Skin epidermis (tissue), 12 donors: ENCODE results near the gene P3H3.
"Not testable (repeated sequence)": the region's sequence is repeated elsewhere in the genome, so short reads cannot be mapped to it uniquely, and the experiment has no call there.

Experiments used
- H3K27ac ChIP-seq, 21 experiments: fragments of 200-600 bp; sonication (generic) in 11 of 21; one replicate each; pipeline ENCODE4 v1.5.0; 2020; ENCODE audit warnings: mild to moderate bottlenecking in 3 of 21, inconsistent platforms in 2 of 21, moderate library complexity in 2 of 21
- H3K4me3 ChIP-seq, 7 experiments: fragments of 200-600 bp; sonication (generic) in 2 of 7; one replicate each; pipeline ENCODE4 v1.5.0; 2020; ENCODE audit warnings: inconsistent platforms in 2 of 7, mild to moderate bottlenecking in 2 of 7, moderate library complexity in 1 of 7

P3H3 gene

DNA sequence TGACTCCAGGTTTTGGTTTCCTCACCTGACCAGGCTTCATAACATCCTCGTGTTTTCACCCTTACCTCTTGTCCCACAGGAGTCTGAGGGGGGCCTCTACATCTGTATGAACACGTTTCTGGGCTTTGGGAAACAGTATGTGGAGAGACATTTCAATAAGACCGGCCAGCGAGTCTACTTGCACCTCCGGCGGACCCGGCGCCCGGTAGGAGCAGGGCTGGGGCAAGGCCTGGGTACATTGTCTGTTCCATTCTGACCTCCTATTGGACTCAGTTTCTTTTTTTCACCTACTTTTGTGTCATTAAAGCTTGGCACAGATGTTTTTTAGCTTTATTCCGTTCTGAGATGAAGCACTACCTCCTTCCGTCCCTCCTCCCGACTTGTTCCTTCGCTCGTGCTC is 27.1 kb downstream of the P3H3 start:
- no peak overlapping the region for H3K4me3 ChIP-seq
- no peak overlapping the region for H3K27ac ChIP-seq

DNA sequence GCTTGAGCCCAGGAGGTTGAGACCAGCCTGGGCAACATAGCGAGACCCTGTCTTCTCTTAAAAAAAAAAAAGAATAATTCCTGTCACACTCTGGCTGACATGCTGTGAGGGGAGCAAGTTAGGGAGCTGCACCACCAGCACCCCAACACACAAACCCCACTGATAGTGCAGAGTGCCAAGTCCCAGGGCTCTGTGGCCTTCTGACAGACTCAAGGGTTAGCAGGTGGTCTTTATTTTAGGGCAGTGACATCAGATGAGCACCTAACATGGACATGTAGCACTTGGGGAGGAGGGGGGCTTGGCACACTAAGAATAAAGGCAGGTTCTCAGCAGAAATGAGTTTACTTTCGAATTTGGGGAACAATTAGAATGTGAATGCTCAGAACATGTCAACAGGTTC is 30.6 kb downstream of the P3H3 start:
- Histone ChIP-seq H3K27ac (no peak overlapping the region), H3K4me3 (no peak overlapping the region)

DNA sequence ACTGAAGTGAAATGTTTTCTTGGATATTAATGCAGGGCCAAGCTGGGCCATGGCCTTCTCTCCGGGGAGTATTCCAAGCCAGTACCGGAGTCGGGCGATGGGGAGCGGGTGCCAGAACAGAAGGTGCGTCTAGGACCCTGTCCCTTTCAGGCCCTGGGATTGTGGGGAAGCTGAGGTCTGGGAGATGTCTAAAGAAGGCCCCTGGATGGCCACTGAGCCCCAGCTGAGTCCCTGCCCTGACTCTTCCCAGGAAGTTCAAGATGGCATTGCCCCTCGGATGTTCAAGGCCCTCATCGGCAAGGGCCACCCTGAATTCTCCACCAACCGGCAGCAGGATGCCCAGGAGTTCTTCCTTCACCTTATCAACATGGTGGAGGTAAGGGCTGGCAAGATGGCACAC is 31.9 kb downstream of the P3H3 start:
- Histone ChIP-seq H3K4me3 (no peak overlapping the region), H3K27ac (no peak overlapping the region)

DNA sequence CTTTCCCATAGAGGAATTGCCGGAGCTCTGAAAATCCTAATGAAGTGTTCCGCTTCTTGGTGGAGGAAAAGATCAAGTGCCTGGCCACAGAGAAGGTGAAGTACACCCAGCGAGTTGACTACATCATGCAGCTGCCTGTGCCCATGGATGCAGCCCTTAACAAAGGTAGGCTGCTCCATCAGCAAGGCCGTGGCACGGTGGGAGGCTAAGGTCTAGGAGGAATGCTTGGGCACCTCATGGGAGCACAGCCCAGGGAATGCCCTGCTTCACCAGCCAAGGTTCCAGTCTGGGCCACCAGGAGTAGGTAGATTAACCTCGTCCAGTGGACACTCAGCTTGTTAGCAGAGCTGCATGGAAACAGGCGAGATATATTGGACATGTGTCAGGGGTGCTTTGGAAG is 32.7 kb downstream of the P3H3 start:
- H3K27ac ChIP-seq = no peak overlapping the region
- H3K4me3 ChIP-seq = no peak overlapping the region

DNA sequence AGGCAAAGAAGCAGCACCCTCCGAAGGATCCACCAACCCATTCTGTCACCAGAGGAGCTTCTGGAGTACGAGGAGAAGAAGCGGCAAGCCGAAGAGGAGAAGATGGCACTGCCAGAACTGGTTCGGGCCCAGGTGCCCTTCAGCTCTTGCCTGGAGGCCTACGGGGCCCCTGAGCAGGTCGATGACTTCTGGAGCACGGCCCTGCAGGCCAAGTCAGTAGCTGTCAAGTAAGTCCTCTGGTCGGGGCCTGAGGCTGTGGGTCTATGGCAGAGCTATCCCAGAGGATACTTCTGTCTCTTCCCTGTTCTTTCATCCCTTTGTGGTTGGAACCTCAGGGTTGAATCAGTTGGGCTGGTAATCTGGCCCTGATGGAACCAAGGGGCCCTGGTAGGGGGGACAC is 33.2 kb downstream of the P3H3 start:
- no peak overlapping the region for H3K4me3 ChIP-seq
- no peak overlapping the region for H3K27ac ChIP-seq

DNA sequence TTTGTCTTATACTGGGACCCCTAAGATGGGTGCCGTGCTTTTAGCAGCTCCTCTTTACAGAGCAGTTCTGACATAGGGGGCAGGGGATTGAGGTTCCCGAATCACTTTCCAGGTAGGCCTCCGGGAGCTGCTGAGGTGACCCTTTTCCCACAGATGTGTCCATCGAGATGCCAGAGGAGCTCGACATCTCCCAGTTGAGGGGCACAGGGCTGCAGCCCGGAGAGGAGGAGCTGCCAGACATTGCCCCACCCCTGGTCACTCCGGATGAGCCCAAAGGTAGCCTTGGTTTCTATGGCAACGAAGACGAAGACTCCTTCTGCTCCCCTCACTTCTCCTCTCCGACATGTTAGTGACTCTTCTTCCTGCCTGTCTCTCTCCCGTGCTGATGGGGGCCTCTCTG is 34.8 kb downstream of the P3H3 start:
- Histone ChIP-seq H3K27ac (no peak overlapping the region), H3K4me3 (no peak overlapping the region)

DNA sequence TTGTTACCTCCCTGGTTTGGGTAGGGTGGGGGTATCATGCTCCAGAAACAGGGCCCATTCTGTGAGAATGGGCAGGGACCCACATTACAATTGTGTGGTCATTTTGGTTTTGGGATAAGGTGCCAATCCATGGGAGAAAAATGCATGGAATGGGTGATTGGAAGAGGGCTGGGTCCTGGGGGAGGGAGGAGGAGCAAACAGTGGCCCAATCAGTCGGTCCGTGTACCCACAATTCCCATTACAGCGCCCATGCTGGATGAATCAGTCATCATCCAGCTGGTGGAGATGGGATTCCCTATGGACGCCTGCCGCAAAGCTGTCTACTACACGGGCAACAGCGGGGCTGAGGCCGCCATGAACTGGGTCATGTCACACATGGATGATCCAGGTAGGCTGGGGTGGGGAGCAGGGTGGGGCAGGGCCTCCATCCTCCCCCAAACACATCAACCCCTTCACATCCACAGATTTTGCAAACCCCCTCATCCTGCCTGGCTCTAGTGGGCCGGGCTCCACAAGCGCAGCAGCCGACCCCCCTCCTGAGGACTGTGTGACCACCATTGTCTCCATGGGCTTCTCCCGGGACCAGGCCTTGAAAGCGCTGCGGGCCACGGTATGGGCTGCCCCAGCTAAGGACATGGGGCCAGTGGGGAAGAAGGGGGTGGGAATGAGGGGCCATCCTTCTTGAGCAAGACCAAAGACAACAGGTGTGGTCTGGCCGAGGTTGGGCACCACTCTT is 35.5 kb downstream of the P3H3 start:
- H3K27ac ChIP-seq = no peak overlapping the region
- no peak overlapping the region for H3K4me3 ChIP-seq

DNA sequence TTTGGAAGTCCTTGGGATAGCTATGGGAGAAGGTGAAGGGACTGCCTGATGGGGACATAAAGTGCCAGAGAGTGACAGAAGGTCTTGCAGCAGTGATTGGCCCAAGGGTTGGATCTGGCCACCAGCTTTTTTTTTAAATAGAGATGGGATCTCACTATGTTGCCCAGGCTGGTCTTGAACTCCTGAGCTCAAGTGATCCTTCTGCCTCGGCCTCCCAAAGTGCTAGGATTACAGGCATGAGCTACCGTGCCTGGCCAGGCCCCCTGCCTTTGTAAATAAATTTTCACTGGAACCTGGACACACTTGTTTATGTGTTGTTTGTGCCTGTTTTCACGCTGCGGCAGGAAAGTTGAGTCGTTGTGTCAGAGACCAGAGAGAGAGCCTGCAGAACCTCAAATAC is 37.1 kb downstream of the P3H3 start:
- H3K4me3 ChIP-seq, H3K27ac ChIP-seq: not testable (repeated sequence)

DNA sequence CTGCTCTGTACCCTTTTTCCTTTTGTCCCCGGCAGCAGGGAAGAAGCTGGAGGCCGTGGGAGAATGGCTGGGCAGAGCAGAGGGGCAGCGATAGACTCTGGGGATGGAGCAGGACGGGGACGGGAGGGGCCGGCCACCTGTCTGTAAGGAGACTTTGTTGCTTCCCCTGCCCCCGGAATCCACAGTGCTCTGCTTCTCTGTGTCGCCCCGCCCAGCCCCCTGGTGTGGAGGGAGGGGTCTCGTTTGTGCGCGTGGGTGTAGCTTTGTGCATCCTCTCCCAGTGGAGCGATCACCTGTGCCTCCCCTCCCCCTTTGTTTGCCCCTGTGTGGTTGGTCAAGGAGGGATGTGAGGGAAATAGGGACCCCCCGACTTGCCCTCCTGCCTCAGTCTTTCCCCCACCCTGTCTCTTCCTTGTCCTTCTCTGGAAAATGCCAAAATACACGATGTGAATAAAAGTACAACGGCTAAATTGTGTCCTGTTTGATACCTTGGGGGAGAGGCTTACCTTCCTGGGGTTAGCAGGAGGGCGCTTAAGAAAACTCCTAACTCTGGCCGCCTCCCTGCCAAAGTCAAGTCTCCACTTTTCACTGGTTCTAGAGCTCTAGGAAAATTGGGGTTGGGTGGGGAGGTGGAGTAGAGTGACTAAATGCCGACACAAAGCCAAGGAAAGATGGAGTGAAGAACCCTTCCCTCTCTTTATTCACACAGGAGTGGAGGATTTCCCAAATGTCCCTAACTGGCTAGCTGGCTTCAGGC is 38.1 kb downstream of the P3H3 start:
- H3K4me3 ChIP-seq = peak overlapping the region in 5 of 7 experiments; percentile 88 to 98 (median 92)
- peak overlapping the region in 19 of 21 experiments; percentile 89 to 100 (median 98) for H3K27ac ChIP-seq

DNA sequence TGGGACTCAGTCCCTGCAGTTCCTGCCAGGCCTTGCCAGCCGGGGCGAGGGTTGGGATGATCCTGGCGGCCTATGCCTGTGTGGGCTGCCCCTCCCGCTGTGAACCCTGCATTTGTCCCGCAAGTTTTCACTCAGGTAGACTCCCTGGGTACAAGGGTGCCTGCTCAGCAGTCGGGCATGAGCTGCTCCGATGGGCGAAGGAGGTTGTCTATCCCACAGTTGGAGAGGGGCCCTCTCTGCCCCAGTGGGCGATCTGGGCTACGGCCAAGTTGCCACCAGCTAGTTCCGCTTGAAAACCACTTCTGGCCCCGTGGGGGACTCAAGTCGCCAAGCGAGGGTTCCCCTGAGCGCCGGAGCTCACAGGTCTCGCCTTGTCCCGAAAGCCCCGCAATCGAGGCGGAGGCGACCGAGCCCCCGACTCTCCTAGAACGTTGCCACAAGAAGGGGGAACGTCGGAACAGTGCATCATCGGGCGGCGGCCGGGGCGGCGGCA is 38.8 kb downstream of the P3H3 start:
- H3K4me3 ChIP-seq = peak overlapping the region; percentile 88 to 100 (median 97)
- peak overlapping the region in 20 of 21 experiments; percentile 89 to 100 (median 98) for H3K27ac ChIP-seq

DNA sequence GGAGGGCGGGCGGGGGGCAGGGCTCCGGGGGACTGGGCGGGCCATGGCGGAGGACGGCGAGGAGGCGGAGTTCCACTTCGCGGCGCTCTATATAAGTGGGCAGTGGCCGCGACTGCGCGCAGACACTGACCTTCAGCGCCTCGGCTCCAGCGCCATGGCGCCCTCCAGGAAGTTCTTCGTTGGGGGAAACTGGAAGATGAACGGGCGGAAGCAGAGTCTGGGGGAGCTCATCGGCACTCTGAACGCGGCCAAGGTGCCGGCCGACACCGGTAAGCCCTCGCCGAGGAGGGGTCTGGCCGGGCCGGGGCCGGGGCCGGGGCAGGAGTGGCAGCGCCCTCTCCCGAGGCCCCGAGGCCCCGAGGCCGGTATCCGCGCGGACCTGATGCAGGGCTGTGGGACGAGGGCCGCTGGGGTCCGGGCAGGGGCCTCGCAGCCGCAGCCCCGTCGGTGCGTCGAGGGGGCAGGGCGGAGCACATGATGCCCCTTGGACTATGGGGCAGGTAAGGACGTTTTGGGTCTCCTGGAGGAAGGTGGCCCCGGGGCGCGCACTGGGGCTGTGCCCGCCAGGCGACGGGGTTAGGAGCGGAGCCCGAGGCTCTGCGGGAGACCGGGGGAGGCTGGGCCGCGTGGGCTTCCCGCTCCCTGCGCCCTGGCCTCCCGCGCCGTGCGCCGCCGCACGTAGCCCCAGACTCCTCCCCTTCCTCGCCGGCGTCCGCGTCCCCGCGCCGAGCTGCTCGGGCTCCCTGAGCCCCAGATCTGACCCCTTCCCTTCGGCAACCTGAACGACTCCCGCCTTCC is 39.4 kb downstream of the P3H3 start, which contains the start of gene TPI1:
TPI1 (plus strand) TSS at position 119 of the 798 bp plus-strand sequence; CDS start at position 155, 36 bp downstream.
- Histone ChIP-seq H3K4me3 (peak within 1 kb of the TSS; percentile 88 to 100 (median 97)), H3K27ac (peak within 1 kb of the TSS; percentile 87 to 100 (median 98))

DNA sequence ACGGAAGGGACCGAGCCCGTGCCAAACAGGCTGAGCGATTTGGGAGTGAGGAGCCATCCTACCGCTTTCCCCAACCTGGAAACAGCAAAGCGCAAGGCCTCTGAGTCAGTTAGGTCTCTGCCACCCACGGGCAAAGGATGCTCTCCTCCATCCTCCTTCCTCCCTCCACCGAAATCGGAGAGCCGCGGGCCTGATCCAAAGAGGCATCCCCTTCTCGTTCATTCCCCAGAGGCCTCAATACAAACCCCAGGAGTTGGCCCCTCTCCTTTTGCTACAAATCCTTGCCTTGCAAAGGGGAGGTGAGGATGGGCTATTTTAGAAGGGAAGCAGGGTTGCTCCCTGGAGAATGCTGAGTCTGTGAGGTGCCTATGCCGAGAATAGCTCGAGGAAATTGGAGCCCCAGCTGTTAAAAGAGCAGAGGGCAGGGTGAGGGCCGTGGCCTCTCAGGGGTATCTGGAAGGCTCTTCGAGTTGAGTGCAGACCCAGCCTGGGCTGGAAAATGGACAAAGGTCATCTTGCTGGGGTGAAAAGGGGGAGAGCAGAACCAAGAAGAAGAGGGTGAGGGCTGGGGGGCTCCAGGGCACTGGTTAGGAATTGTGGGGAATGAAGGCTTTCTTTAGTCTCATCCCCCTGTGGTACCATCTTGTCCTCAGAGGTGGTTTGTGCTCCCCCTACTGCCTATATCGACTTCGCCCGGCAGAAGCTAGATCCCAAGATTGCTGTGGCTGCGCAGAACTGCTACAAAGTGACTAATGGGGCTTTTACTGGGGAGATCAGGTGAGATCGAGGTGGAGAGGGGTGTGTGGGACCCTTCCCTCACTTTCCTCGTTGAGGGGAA is 40.2 kb downstream of the P3H3 start:
- H3K4me3 ChIP-seq = peak overlapping the region; percentile 88 to 100 (median 97)
- H3K27ac ChIP-seq = peak overlapping the region in 20 of 21 experiments; percentile 89 to 100 (median 98)

DNA sequence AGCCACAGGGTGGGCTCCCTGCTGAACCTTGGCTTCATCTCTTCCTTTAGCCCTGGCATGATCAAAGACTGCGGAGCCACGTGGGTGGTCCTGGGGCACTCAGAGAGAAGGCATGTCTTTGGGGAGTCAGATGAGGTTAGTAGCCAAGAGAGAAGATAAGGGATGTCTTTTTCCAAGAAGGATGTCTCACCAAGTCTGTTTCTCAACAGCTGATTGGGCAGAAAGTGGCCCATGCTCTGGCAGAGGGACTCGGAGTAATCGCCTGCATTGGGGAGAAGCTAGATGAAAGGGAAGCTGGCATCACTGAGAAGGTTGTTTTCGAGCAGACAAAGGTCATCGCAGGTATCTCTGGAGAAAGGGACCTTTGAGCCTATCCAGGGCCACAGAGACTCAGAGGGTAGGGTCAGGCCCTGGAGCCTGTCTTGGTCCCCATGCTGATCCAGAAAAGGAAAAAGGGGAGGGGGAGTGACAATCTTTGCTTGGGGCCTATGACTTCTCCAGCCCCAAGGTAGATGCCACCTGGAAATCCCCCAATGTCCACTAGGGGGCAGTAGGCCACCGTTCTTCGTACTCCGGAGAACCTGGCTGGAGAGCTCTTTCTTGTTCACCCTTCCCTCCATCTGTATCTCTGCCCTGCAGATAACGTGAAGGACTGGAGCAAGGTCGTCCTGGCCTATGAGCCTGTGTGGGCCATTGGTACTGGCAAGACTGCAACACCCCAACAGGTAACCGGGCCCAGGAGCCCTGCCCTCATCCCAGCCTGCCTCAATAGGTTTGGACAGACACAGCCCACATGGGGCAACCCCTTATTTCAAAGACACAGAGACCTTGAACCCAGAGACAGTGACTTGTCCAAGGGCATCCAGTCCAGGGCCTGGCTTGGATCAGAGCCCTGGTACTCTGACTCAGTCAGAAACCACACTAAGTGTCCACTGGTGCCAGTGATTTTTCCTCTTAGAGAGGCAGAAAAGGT is 41.1 kb downstream of the P3H3 start:
- H3K4me3 ChIP-seq = peak overlapping the region; percentile 88 to 100 (median 97)
- H3K27ac ChIP-seq = peak overlapping the region in 9 of 21 experiments; percentile 96 to 100 (median 98)

DNA sequence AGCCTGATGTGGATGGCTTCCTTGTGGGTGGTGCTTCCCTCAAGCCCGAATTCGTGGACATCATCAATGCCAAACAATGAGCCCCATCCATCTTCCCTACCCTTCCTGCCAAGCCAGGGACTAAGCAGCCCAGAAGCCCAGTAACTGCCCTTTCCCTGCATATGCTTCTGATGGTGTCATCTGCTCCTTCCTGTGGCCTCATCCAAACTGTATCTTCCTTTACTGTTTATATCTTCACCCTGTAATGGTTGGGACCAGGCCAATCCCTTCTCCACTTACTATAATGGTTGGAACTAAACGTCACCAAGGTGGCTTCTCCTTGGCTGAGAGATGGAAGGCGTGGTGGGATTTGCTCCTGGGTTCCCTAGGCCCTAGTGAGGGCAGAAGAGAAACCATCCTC is 42.1 kb downstream of the P3H3 start:
- H3K27ac ChIP-seq = peak overlapping the region in 2 of 21 experiments; percentile 5 to 98

DNA sequence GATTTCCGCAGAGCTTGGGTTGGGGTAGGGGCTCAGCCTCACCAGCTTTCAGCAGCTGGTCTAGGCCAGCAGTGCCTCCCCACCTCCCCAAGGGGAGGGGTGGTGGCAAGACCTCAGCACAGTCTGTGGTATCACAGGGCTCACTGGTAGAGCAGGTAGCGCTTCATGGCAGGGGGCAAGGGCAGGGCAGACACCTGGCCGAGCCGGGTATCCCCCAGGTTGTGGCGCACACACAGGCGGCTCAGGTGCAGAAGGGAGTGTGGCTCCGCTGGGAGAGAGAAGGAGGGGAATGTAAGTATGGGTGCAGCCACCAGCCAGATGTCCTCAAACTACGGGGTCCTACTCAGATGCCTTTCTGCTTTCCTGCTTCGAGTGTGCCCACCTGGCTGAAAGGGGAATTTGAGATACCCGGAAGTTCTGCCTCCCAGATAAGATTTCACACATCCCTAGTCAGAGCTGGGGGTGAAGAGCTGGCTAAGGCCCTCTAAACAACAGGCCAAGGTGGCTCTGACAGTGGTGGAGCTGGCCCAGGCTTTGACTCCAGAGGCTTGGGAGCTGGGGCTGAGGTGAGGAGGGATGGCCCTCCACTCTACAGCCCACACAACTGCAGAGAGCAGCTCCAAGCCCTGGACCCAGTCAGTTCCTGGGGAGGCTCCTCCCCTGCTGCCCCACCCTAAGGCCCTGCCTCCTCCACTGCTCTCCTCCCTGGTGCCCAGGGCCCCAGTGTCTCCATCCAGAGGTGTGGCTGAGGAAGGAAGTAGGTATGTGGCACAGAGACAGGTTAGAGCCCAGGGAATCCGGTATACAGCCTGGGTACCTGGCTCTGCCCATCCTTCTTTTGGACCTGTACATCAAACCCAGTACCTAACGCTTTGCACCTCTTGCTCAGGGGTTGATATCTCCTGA is 43.1 kb downstream of the P3H3 start:
- Histone ChIP-seq H3K4me3 (peak overlapping the region in 5 of 7 experiments; percentile 57 to 85 (median 66)), H3K27ac (peak overlapping the region in 15 of 21 experiments; percentile 6 to 95 (median 88))

More for the DNA sequence above, 42.1 kb downstream of the P3H3 start:
- not testable (repeated sequence) for H3K4me3 ChIP-seq
